Fibroblast of lung (primary cell): ENCODE measurements around the gene IL31RA. TPM values are rescaled to one million over a fixed set of nuclear protein-coding genes. Genes with fewer than 3 reads are reported as not detected.
"Not testable (repeated sequence)": the region's sequence is repeated elsewhere in the genome, so short reads cannot be mapped to it uniquely, and the experiment has no call there.

Source experiments
- DNase-seq, 2 donors: peaks; one replicate each; pipeline versions ENCODE4 v3.0.0 to v3.0.0-alpha.2; 2010; ENCODE audit warnings: low read depth in 2 of 2
- H2AFZ ChIP-seq: 2 replicates; pipeline ENCODE4 v1.5.1; 2012; ENCODE audit warnings: low read length, control low read depth, inconsistent platforms
- H3K27ac ChIP-seq: 2 replicates; pipeline ENCODE4 v1.5.1; 2011; ENCODE audit warnings: low read length, control low read depth; ENCODE audit not compliant: insufficient read depth
- H3K27me3 ChIP-seq: 2 replicates; pipeline ENCODE4 v1.5.1; 2011; ENCODE audit warnings: mild to moderate bottlenecking, low read length; ENCODE audit not compliant: control insufficient read depth, insufficient read depth
- H3K36me3 ChIP-seq: 2 replicates; pipeline ENCODE4 v1.5.1; 2011; ENCODE audit warnings: low read length; ENCODE audit not compliant: control insufficient read depth, insufficient read depth
- H3K4me1 ChIP-seq: 2 replicates; pipeline ENCODE4 v1.5.1; 2011; ENCODE audit warnings: low read length; ENCODE audit not compliant: control insufficient read depth, insufficient read depth; ENCODE audit errors: extremely low read depth
- H3K4me2 ChIP-seq: 2 replicates; pipeline ENCODE4 v1.5.1; 2011; ENCODE audit warnings: low read length, control low read depth; ENCODE audit not compliant: insufficient read depth; ENCODE audit errors: extremely low read depth
- H3K4me3 ChIP-seq, 4 experiments: fragments of 200-600 bp in 1 of 4; sonication (generic) in 1 of 4; replicated peaks in 1 of 4; 2 replicates each; pipeline ENCODE4 v1.5.1; 2011 to 2016; ENCODE audit warnings: low read length in 4 of 4, low read depth in 3 of 4, mild to moderate bottlenecking in 3 of 4, control low read depth in 2 of 4, inconsistent platforms in 1 of 4, mixed read lengths in 1 of 4; ENCODE audit not compliant: insufficient read depth in 1 of 4; ENCODE audit errors: control extremely low read depth in 1 of 4
- H3K79me2 ChIP-seq: 2 replicates; pipeline ENCODE4 v1.5.1; 2012; ENCODE audit warnings: mild to moderate bottlenecking, low read length, inconsistent platforms; ENCODE audit not compliant: control insufficient read depth, insufficient read depth
- H3K9ac ChIP-seq: 2 replicates; pipeline ENCODE4 v1.5.1; 2011; ENCODE audit warnings: mild to moderate bottlenecking, low read length, control low read depth; ENCODE audit not compliant: insufficient read depth
- H3K9me3 ChIP-seq: 2 replicates; pipeline ENCODE4 v1.5.1; 2012; ENCODE audit warnings: low read depth, low read length; ENCODE audit not compliant: control insufficient read depth, insufficient read depth
- H4K20me1 ChIP-seq: 2 replicates; pipeline ENCODE4 v1.5.1; 2011; ENCODE audit warnings: low read length; ENCODE audit not compliant: control insufficient read depth, insufficient read depth; ENCODE audit errors: extremely low read depth
- EZH2 ChIP-seq: IDR thresholded peaks from 2 replicates; pipeline ENCODE4 v1.5.1; 2012; ENCODE audit warnings: low read length, control low read depth, mild to moderate bottlenecking; ENCODE audit errors: missing control alignments
- polyA minus RNA-seq: library from RNA; depleted of rRNA, polyadenylated mRNA; stranded (reverse); fragments of >200 nt; gene quantifications from 2 replicates; pipeline ENCODE4 v1.2.3, GENCODE V29; 2011; ENCODE audit warnings: low replicate concordance
- polyA plus RNA-seq, 2 donors: library from polyadenylated mRNA; depleted of rRNA in 1 of 2; stranded (reverse) in 1 of 2; unstranded in 1 of 2; fragments of >200 nt; gene quantifications; 2 replicates each; pipeline ENCODE4 v1.2.1, GENCODE V29; 2011 to 2012; ENCODE audit warnings: missing spikeins in 1 of 2
- total RNA-seq: library from RNA; depleted of rRNA; stranded (reverse); fragments of >200 nt; gene quantifications from 2 replicates; pipeline ENCODE4 v1.2.1, GENCODE V29; 2014
- TF ChIP-seq, protein P1 (sequence below), 2 donors: IDR thresholded peaks in 1 of 2; conservative IDR thresholded peaks in 1 of 2; 1 replicate in 1 of 2; 2 replicates in 1 of 2; pipeline ENCODE4 v1.5.1; 2011 to 2012; ENCODE audit warnings: low read length in 2 of 2, control low read depth in 1 of 2, inconsistent platforms in 1 of 2, low read depth in 1 of 2, mild to moderate bottlenecking in 1 of 2

The IL31RA gene
- total RNA-seq (2.1 and 2.6 TPM in 2 replicates), polyA plus RNA-seq (0.28 and 2.2 TPM in 2 replicates), polyA minus RNA-seq (0.37 TPM in 1 of 2 replicates, not detected in the other)
- 0.21 and 1.5 TPM in 2 replicates for polyA plus RNA-seq (2012)

DNA sequence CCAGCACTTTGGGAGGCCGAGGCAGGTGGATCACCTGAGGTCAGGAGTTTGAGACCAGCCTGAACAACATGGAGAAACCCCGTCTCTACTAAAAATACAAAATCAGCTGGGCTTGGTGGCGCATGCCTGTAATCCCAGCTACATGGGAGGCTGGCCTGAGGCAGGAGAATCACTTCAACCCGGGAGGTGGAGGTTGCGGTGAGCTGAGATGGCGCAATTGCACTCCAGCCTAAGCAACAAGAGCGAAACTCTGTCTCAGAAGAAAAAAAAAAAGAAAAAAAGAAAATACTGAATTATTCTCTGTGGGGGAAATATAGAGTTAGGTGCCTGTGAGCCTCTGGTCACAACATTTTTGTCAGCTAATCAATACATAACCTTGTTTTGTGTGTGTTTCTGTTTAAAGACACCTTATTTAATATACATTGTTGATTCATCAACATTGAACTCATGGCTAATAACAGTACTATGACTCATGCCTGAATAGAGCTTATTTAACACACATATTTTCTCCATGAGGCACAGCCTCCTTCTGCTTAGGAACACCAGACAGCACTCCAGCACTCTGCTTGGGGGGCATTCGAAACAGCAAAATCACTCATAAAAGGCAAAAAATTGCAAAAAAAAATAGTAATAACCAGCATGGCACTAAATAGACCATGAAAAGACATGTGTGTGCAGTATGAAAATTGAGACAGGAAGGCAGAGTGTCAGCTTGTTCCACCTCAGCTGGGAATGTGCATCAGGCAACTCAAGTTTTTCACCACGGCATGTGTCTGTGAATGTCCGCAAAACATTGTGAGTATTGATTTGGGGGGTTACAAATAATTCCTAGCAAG is at the start of gene IL31RA:
TSS of gene IL31RA (plus strand) at position 519 of the 836 bp plus-strand sequence. CDS start at position 733, 214 bp downstream.
- DNase-seq, result peak; percentile 90 to 91
- TF ChIP-seq, protein P1, sequence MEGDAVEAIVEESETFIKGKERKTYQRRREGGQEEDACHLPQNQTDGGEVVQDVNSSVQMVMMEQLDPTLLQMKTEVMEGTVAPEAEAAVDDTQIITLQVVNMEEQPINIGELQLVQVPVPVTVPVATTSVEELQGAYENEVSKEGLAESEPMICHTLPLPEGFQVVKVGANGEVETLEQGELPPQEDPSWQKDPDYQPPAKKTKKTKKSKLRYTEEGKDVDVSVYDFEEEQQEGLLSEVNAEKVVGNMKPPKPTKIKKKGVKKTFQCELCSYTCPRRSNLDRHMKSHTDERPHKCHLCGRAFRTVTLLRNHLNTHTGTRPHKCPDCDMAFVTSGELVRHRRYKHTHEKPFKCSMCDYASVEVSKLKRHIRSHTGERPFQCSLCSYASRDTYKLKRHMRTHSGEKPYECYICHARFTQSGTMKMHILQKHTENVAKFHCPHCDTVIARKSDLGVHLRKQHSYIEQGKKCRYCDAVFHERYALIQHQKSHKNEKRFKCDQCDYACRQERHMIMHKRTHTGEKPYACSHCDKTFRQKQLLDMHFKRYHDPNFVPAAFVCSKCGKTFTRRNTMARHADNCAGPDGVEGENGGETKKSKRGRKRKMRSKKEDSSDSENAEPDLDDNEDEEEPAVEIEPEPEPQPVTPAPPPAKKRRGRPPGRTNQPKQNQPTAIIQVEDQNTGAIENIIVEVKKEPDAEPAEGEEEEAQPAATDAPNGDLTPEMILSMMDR (conservative IDR thresholded peaks at IDR 0.05 in 1 of 2, IDR thresholded peaks at IDR 0.05 in 1 of 2; ENCODE audit: low read depth in 1 of 2, low read length in 2 of 2), result no peak
- no peak for TF ChIP-seq EZH2
- peaks cover 12% of the 10 kb centered on the region for H3K4me1 ChIP-seq
- no peaks in the 10 kb centered on the region for H3K9me3 ChIP-seq
- no peaks in the 10 kb centered on the region for H3K79me2 ChIP-seq
- no peaks in the 10 kb centered on the region for H3K36me3 ChIP-seq
- H2AFZ ChIP-seq, result no peak within 1 kb of the TSS
- peak within 1 kb of the TSS in 3 of 4 experiments; percentile 14 to 67 (median 24) for H3K4me3 ChIP-seq
- no peaks in the 10 kb centered on the region for H4K20me1 ChIP-seq
- H3K27me3 ChIP-seq, result no peaks in the 10 kb centered on the region
- peak within 1 kb of the TSS; percentile 34 for H3K27ac ChIP-seq
- peak within 1 kb of the TSS; percentile 62 for H3K4me2 ChIP-seq
- no peak within 1 kb of the TSS for H3K9ac ChIP-seq

DNA sequence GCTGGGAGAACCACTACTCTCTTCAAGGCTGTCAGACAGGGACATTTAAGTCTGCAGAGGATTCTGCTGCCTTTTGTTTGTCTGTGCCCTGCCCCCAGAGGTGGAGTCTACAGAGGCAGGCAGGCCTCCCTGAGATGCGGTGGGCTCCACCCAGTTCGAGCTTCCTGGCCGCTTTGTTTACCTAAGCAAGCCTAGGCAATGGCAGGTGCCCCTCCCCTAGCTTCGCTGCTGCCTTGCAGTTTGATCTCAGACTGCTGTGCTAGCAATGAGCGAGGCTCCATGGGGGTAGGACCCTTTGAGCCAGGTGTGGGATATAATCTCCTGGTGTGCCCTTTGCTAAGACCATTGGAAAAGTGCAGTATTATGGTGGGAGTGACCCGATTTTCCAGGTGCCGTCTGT is 42.3 kb upstream of the IL31RA start:
- not testable (repeated sequence) for H3K4me1 ChIP-seq, H3K9me3 ChIP-seq, H3K36me3 ChIP-seq, H4K20me1 ChIP-seq, H3K27me3 ChIP-seq, H3K4me2 ChIP-seq, H3K4me3 ChIP-seq, DNase-seq, H2AFZ ChIP-seq, H3K27ac ChIP-seq, H3K9ac ChIP-seq, H3K79me2 ChIP-seq

DNA sequence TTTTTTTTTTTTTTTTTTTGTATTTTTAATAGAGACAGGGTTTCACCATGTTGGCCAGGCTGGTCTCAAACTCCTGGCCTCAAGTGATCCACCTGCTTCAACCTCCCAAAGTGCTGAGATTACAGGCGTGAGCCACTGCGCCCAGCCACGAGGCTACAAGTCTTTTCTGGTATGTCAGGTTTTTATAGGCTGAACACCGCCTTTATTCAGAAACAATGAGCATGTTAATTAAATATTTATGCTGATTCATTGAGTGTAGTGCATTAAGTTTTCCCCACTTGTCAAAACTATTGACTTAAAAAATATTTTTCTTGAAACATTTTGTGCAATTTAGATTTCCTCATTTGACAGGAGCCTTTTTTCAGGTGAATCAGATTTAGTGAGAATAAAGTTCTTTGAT is 35.2 kb upstream of the IL31RA start:
- not testable (repeated sequence) for H3K36me3 ChIP-seq, H3K9me3 ChIP-seq, H3K27me3 ChIP-seq, H3K4me2 ChIP-seq, H3K4me3 ChIP-seq, H3K4me1 ChIP-seq, H3K79me2 ChIP-seq, H2AFZ ChIP-seq, H3K27ac ChIP-seq, H4K20me1 ChIP-seq, H3K9ac ChIP-seq
- DNase-seq, result peak in 1 of 2 donors; percentile 4

DNA sequence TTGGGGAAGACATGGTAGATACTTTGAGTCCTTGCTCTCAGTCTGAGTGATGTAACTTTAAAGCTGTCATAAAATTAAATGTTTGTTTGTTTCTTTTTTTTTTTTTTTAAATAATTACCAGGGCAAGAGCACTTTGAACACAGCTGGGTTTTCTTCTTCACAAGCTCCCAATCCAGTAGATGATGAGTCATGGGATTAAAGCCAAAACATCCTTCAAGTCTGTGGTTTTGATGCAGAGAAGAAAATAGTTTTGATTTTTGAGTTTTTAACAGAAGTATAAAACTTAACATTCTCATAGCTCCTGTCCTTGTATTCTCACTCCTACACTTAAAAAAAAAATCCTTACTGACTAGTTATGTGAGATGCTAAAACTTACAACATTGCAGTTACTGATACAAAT is 34.8 kb upstream of the IL31RA start:
- TF ChIP-seq, protein P1 (conservative IDR thresholded peaks at IDR 0.05 in 1 of 2, IDR thresholded peaks at IDR 0.05 in 1 of 2; ENCODE audit: low read depth in 1 of 2, low read length in 2 of 2), result no peak
- no peak for TF ChIP-seq EZH2
- H3K4me3 ChIP-seq, result no peak overlapping the region
- no peaks in the 10 kb centered on the region for H3K79me2 ChIP-seq
- DNase-seq, result peak; percentile 92 to 99
- H3K9me3 ChIP-seq, result no peaks in the 10 kb centered on the region
- no peak overlapping the region for H3K27ac ChIP-seq
- no peaks in the 10 kb centered on the region for H4K20me1 ChIP-seq
- no peak overlapping the region for H2AFZ ChIP-seq
- H3K36me3 ChIP-seq, result no peaks in the 10 kb centered on the region
- no peak overlapping the region for H3K4me2 ChIP-seq
- H3K27me3 ChIP-seq, result no peaks in the 10 kb centered on the region
- no peaks in the 10 kb centered on the region for H3K4me1 ChIP-seq
- no peak overlapping the region for H3K9ac ChIP-seq
